Common myeloid progenitor, CD34-positive (primary cell): Measurements from ENCODE around the gene HTT.
A peak's percentile ranks its signal among the peaks of the same experiment; 100 is the strongest.

Experiments used
- CTCF ChIA-PET: fragments of 350-600 bp; sonication (Branson Sonifier 250); formaldehyde crosslinking; loops from one replicate; lab custom pipeline; 2021; ENCODE audit warnings: antibody characterized with exemption; lab: Charles Lee
- POLR2A ChIA-PET: fragments of 350-600 bp; sonication (Branson Sonifier 250); formaldehyde crosslinking; loops from one replicate; lab custom pipeline; 2021; ENCODE audit warnings: antibody characterized with exemption; lab: Charles Lee
- DNase-seq, 3 donors: peaks; one replicate each; pipeline versions ENCODE4 v3.0.0 to v3.0.0-alpha.2; 2013
- H3K27ac ChIP-seq, 2 experiments: 1 replicate in 1 of 2; 2 replicates in 1 of 2; pipeline ENCODE4 v1.7.0; 2013; ENCODE audit warnings: inconsistent platforms in 2 of 2, low read length in 2 of 2, mild to moderate bottlenecking in 2 of 2, low read depth in 1 of 2, moderate library complexity in 1 of 2; ENCODE audit not compliant: severe bottlenecking in 2 of 2, insufficient read depth in 1 of 2, poor library complexity in 1 of 2
- H3K27me3 ChIP-seq, 5 experiments: replicated peaks in 2 of 5; 1 replicate in 3 of 5; 2 replicates in 2 of 5; pipeline versions ENCODE4 v1.6.1 to v1.7.0; 2013; ENCODE audit warnings: low read length in 4 of 5, mild to moderate bottlenecking in 2 of 5, moderate library complexity in 2 of 5, inconsistent platforms in 1 of 5; ENCODE audit not compliant: insufficient read depth in 5 of 5, control insufficient read depth in 4 of 5
- H3K36me3 ChIP-seq, 4 experiments: 1 replicate in 2 of 4; 2 replicates in 2 of 4; pipeline versions ENCODE4 v1.6.1 to v1.7.0; 2013; ENCODE audit warnings: low read length in 3 of 4, control low read depth in 1 of 4, mild to moderate bottlenecking in 1 of 4; ENCODE audit not compliant: control insufficient read depth in 4 of 4, insufficient read depth in 4 of 4
- H3K4me1 ChIP-seq, 4 experiments: 1 replicate in 3 of 4; 2 replicates in 1 of 4; pipeline versions ENCODE4 v1.6.1 to v1.7.1; 2013; ENCODE audit warnings: low read length in 3 of 4, mild to moderate bottlenecking in 3 of 4, control low read depth in 1 of 4, inconsistent platforms in 1 of 4, moderate library complexity in 1 of 4; ENCODE audit not compliant: control insufficient read depth in 4 of 4, insufficient read depth in 4 of 4; ENCODE audit errors: control extremely low read depth in 1 of 4
- H3K4me3 ChIP-seq, 7 experiments: 1 replicate in 4 of 7; 2 replicates in 3 of 7; pipeline versions ENCODE4 v1.5.1 to v1.7.0; 2013; ENCODE audit warnings: mild to moderate bottlenecking in 7 of 7, low read length in 6 of 7, moderate library complexity in 6 of 7, inconsistent platforms in 2 of 7, low read depth in 2 of 7, control low read depth in 1 of 7; ENCODE audit not compliant: insufficient read depth in 4 of 7, control insufficient read depth in 1 of 7; ENCODE audit errors: extremely low read depth in 1 of 7
- H3K9me3 ChIP-seq, 5 experiments: 1 replicate in 4 of 5; 2 replicates in 1 of 5; pipeline versions ENCODE4 v1.6.1 to v1.7.1; 2013; ENCODE audit warnings: low read length in 4 of 5, mild to moderate bottlenecking in 2 of 5, inconsistent platforms in 1 of 5, low read depth in 1 of 5, moderate library complexity in 1 of 5; ENCODE audit not compliant: control insufficient read depth in 4 of 5, insufficient read depth in 2 of 5; ENCODE audit errors: control extremely low read depth in 1 of 5
- WGBS: methylation state at CpG from one replicate; pipeline ENCODE4 v1.1.5; 2013; ENCODE audit not compliant: insufficient coverage; 5-methylcytosine and 5-hydroxymethylcytosine counted together

Gene HTT

DNA sequence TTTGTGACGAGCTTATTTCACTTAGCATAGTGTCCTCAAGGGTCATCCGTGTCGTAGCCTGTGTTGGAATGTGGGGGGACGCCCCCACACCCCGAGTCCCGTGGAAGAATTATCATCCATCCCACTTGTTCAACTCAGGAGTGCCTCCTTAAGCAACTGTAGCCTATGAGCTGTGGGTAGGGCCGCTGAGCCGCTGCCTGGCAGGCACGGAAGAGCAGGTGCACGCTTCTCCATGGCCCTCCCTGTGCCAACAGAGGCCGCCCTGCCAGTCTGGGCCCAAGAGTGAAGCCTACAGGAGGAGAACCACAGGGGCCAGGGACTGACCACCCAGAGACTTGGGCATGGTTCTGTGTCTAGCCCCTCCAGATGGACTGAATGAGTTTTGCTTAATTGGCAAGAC is 216.0 kb downstream of the HTT start:
- Histone ChIP-seq H3K9me3 (no peaks in the 10 kb centered on the region), H3K4me3 (no peak overlapping the region), H3K36me3 (no peaks in the 10 kb centered on the region), H3K27ac (no peak overlapping the region), H3K4me1 (peaks cover 0 to 50% (median 33%) of the 10 kb centered on the region in 4 experiments), H3K27me3 (peaks cover 0 to 8% (median 0%) of the 10 kb centered on the region in 5 experiments)
- CTCF ChIA-PET = no interaction called here
- DNase-seq = no peak
- 100% methylated on average over 11 of the region's 11 CpGs for WGBS
- POLR2A ChIA-PET = no interaction called here

DNA sequence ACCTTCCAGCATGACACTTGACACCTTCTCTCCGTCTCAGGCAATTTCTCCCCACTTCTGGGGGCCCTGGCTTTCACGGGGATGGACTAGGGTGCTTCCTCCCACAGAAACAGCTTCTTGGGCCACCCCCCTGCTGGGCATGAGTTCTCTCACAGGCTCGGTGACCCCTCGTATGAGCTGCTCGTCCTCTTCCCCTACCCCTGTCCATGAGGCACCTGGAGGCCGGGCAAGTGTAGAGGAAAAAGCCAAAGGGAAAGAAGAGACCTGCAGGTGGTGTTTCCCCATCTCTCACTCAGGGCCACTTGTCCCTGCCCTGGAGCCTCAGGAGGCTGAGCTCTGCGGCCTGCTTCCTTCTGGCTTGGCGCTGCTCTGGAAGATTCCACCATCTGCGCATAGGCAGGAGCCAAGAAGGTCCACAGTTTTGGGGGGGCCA is 216.4 kb downstream of the HTT start:
- POLR2A ChIA-PET = interaction anchor here (0.6 kb wide), 1 partner anchor 92 kb away, joined by 3 read pairs; no protein-coding TSS in a partner anchor
- Histone ChIP-seq H3K4me3 (no peak overlapping the region), H3K27me3 (peaks cover 0 to 8% (median 0%) of the 10 kb centered on the region in 5 experiments), H3K9me3 (no peaks in the 10 kb centered on the region), H3K4me1 (peaks cover 0 to 46% (median 30%) of the 10 kb centered on the region in 4 experiments), H3K36me3 (no peaks in the 10 kb centered on the region), H3K27ac (no peak overlapping the region)
- CTCF ChIA-PET = no interaction called here
- WGBS = 87% methylated on average over 4 of the region's 9 CpGs
- no peak for DNase-seq

DNA sequence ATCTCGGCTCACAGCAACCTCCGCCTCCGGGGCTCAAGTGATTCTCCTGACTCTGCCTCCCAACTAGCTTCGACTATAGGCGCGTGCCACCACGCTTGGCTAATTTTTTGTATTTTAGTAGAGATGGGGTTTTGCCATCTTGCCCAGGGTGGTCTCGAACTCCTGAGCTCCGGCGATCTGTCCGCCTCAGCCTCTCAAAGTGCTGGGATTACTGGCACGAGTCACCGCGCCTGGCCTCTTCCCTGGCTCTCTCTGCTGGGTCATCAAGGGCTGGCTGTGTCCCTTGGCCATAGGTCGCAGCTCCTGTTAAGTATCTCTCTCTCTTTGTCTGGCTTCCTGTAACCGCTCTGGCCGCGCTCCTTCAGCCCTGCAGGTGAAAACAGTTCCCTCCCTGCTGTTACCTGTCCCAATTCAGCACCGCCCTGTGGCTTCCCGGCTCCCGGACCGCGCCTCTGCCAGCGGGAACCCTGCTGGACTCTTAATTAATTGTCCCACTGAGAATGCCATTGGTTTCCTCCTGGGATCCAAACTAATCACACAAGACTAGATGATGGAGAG is 217.0 kb downstream of the HTT start:
- WGBS = 55% methylated on average over 21 of the region's 24 CpGs
- no peak for DNase-seq
- POLR2A ChIA-PET = interaction anchor here (0.6 kb wide), 2 partner anchors 93 to 498 kb away, joined by 3 to 7 read pairs; no protein-coding TSS in a partner anchor

DNA sequence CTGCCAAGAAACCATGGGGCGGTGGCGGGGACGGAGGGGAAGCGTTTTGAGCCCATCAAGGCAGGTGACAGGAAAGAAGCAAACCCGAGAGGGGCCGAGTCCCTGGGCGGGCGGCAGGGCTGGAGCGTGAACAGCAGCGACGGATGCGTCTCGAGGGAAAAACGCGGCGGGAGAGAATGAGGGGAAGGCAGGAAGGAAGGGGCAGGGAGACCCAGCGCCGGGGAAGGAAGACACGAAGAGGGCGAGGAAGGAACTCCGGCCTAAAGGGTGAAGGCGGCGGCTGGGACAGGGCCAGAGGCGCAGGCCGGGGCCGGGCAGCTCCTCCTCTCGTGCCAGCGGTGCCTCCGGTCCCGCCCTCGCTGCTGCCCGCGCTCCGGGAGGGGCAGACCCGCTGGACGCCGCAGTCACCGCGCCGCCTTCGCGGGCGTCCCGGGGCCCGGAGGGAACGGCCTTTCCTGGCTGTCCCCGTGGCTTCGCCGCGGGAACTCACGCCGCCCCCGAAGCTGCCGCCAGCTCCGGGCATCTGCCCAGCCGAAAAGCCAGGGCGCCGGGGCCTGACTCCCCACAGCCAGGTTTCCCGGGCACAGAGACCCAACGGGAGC is 217.6 kb downstream of the HTT start:
- Histone ChIP-seq H3K27ac (no peak overlapping the region), H3K27me3 (peaks cover 0 to 8% (median 0%) of the 10 kb centered on the region in 5 experiments), H3K36me3 (no peaks in the 10 kb centered on the region), H3K4me1 (peaks cover 0 to 34% (median 20%) of the 10 kb centered on the region in 4 experiments), H3K9me3 (peaks cover 0 to under 1% (median 0%) of the 10 kb centered on the region in 5 experiments), H3K4me3 (peak overlapping the region; percentile 59 to 82 (median 72))
- WGBS = 0% methylated on average over 50 of the region's 60 CpGs
- peak in 2 of 3 donors; percentile 18 to 30 for DNase-seq
- ChIA-PET CTCF (interaction anchor here (0.8 kb wide), 1 partner anchor 14 kb away, joined by 3 read pairs; no protein-coding TSS in a partner anchor), POLR2A (interaction anchor here (0.6 kb wide), 1 partner anchor 498 kb away, joined by 7 read pairs; no protein-coding TSS in a partner anchor)

More for the DNA sequence above, 217.0 kb downstream of the HTT start:
- CTCF ChIA-PET = no interaction called here
- Histone ChIP-seq H3K27ac (no peak overlapping the region), H3K4me1 (peaks cover 0 to 40% (median 24%) of the 10 kb centered on the region in 4 experiments), H3K36me3 (no peaks in the 10 kb centered on the region), H3K27me3 (peaks cover 0 to 8% (median 0%) of the 10 kb centered on the region in 5 experiments), H3K9me3 (no peaks in the 10 kb centered on the region), H3K4me3 (peak overlapping the region in 6 of 7 experiments; percentile 59 to 82 (median 73))

DNA sequence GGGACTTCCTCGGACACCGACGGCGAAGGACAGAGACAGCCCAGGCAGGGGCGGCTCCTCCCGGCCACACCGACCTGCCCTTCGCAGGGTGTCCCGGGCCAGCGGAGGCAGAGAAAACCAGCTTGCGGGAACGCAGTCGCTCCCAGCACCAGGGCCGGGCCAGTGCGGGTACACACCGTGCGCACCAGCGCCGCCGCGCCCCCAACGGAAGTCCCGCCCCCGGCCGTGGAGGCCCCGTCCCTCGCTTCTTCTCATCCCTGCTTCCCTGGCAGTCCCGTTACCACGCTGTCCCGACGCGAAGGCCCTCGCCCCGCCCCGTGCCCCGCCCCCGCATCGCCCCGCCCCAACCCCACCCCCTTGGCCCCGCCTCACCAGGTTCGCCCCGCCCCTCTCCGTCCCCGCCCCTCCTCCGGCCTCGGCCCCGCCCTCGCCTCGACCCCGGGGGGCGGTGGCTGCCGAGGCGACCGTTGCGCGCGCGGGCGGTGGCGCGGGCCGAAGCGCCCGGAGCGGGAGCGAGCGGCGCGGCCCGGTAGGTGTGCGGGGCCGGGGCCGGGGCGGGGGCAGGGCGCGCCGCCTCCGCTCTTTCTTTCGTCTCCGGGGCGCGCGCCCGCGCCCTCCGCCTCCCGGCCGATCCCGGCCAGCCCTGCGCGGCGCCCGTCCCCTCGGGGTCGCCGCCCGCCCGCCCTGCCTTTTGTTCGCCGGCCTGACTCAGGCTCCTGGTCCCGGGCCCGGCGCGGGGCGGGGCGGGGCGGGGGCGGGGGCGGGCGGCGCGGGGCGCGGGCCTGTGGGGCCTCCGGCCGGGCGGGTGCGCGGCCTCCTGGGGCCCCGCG is 218.3 kb downstream of the HTT start, which contains the start of gene RGS12:
Gene RGS12 (plus strand): TSS at position 451 of the 830 bp plus-strand sequence. CDS start 23,150 bp downstream, outside the sequence.
- ChIA-PET CTCF (interaction anchor here (0.8 to 1.2 kb wide), 4 partner anchors 13 to 149 kb away, joined by 3 read pairs; partner anchors contain the start of gene HGFAC), POLR2A (interaction anchor here (1.4 kb wide), 1 partner anchor 10 kb away, joined by 5 read pairs; no protein-coding TSS in a partner anchor)
- peaks cover 0 to 2% (median 0%) of the 10 kb centered on the region in 5 experiments for H3K9me3 ChIP-seq
- peak; percentile 79 to 88 (median 88) for DNase-seq
- peaks cover 0 to 8% (median 0%) of the 10 kb centered on the region in 5 experiments for H3K27me3 ChIP-seq
- H3K36me3 ChIP-seq = no peaks in the 10 kb centered on the region
- peak within 1 kb of the TSS in 1 of 2 experiments; percentile 64 for H3K27ac ChIP-seq
- WGBS = 0% methylated on average over 67 of the region's 121 CpGs
- H3K4me3 ChIP-seq = peak within 1 kb of the TSS; percentile 65 to 84 (median 74)
- H3K4me1 ChIP-seq = peaks cover 0 to 33% (median 20%) of the 10 kb centered on the region in 4 experiments
